Measurements from ENCODE around the gene LRRC47.
A peak's percentile ranks its signal among the peaks of the same experiment; 100 is the strongest.

LRRC47 gene

GRCh38 chr1:3821908-3822307 lies 25.6 kb upstream of the LRRC47 start (continued):
- TF ChIP-seq CREB5 (CRISPR knock-in tag; IDR thresholded peaks at IDR 0.05; ENCODE audit: low read depth) = no peak

GRCh38 chr1:3821447-3821846 lies 25.1 kb upstream of the LRRC47 start:
- no peak for ATAC-seq
- TF ChIP-seq ZNF8 (CRISPR knock-in tag; IDR thresholded peaks at IDR 0.05) (no peak), RARB (CRISPR knock-in tag; IDR thresholded peaks at IDR 0.05) (no peak), CSRNP3 (CRISPR knock-in tag; IDR thresholded peaks at IDR 0.05) (no peak), ISL1 (CRISPR knock-in tag; IDR thresholded peaks at IDR 0.05) (no peak), GLIS3 (CRISPR knock-in tag; IDR thresholded peaks at IDR 0.05) (no peak), ZFP3 (CRISPR knock-in tag; IDR thresholded peaks at IDR 0.05) (no peak), ARNTL (CRISPR knock-in tag; IDR thresholded peaks at IDR 0.05; ENCODE audit: borderline replicate concordance, low read depth) (no peak), TSHZ2 (CRISPR knock-in tag; IDR thresholded peaks at IDR 0.05) (no peak), SNAI2 (CRISPR knock-in tag; IDR thresholded peaks at IDR 0.05) (no peak), ZNF565 (CRISPR knock-in tag; conservative IDR thresholded peaks at IDR 0.05; ENCODE audit: low read depth) (no peak), PPARA (CRISPR knock-in tag; IDR thresholded peaks at IDR 0.05; ENCODE audit: borderline replicate concordance) (no peak)

GRCh38 chr1:3821004-3821403 lies 24.7 kb upstream of the LRRC47 start:
- TF ChIP-seq TSHZ2 (CRISPR knock-in tag; IDR thresholded peaks at IDR 0.05) (peak; percentile 31; the same call in 1 of the 2 replicates), ESRRG (CRISPR knock-in tag; IDR thresholded peaks at IDR 0.05) (no peak), TCF4 (CRISPR knock-in tag; IDR thresholded peaks at IDR 0.05; ENCODE audit: borderline replicate concordance) (peak; percentile 74)
- ATAC-seq = peak; percentile 63; the same call in 2 of the 3 replicates

- TF ChIP-seq BACH2 (CRISPR knock-in tag; IDR thresholded peaks at IDR 0.05; ENCODE audit: borderline replicate concordance) (no peak), ARNTL (CRISPR knock-in tag; IDR thresholded peaks at IDR 0.05; ENCODE audit: borderline replicate concordance, low read depth) (no peak)
- no peak for ATAC-seq
Measured at GRCh38 chr1:3820316-3820715, 24.0 kb upstream of the LRRC47 start.

- no peak for ATAC-seq
- no peak for TF ChIP-seq ESRRG (CRISPR knock-in tag; IDR thresholded peaks at IDR 0.05)
- TF ChIP-seq TOX (CRISPR knock-in tag; IDR thresholded peaks at IDR 0.05; ENCODE audit: borderline replicate concordance) = no peak
- no peak for TF ChIP-seq SNAI2 (CRISPR knock-in tag; IDR thresholded peaks at IDR 0.05)
- no peak for TF ChIP-seq CSRNP3 (CRISPR knock-in tag; IDR thresholded peaks at IDR 0.05)
- no peak for TF ChIP-seq BACH2 (CRISPR knock-in tag; IDR thresholded peaks at IDR 0.05; ENCODE audit: borderline replicate concordance)
- TF ChIP-seq TCF4 (CRISPR knock-in tag; IDR thresholded peaks at IDR 0.05; ENCODE audit: borderline replicate concordance) = no peak
- no peak for TF ChIP-seq CSDC2 (CRISPR knock-in tag; IDR thresholded peaks at IDR 0.05)
- TF ChIP-seq ZNF8 (CRISPR knock-in tag; IDR thresholded peaks at IDR 0.05) = no peak
- no peak for TF ChIP-seq ISL1 (CRISPR knock-in tag; IDR thresholded peaks at IDR 0.05)
- no peak for TF ChIP-seq ZNF70 (CRISPR knock-in tag; IDR thresholded peaks at IDR 0.05)
Measured at GRCh38 chr1:3819771-3820200, 23.5 kb upstream of the LRRC47 start.

Measured in SK-N-SH treated with all-trans-retinoic acid at 6 μM for 48 hours (cell line).